GM18907 (cell line): ENCODE results near the gene PRKG2.
A peak's percentile ranks its signal among the peaks of the same experiment; 100 is the strongest.

Experiments used
- ATAC-seq: cut with Tn5 transposase; IDR thresholded peaks from one replicate; pipeline ENCODE4 v1.9.1; 2021; ENCODE audit warnings: mild to moderate bottlenecking, moderate library complexity; ENCODE audit not compliant: unreplicated experiment

Gene PRKG2

GRCh38 chr4:81102107-81102506 is 112.9 kb downstream of the PRKG2 start:
- no peak for ATAC-seq

GRCh38 chr4:81096566-81096965 is 118.5 kb downstream of the PRKG2 start:
- ATAC-seq: no peak

- ATAC-seq: no peak
These were observed 119.6 kb downstream of the PRKG2 start for GRCh38 chr4:81095389-81095788.

GRCh38 chr4:81093720-81094401 is 121.2 kb downstream of the PRKG2 start:
- ATAC-seq: no peak

- ATAC-seq: no peak
These were observed 129.0 kb downstream of the PRKG2 start for GRCh38 chr4:81085979-81086378.

DNA sequence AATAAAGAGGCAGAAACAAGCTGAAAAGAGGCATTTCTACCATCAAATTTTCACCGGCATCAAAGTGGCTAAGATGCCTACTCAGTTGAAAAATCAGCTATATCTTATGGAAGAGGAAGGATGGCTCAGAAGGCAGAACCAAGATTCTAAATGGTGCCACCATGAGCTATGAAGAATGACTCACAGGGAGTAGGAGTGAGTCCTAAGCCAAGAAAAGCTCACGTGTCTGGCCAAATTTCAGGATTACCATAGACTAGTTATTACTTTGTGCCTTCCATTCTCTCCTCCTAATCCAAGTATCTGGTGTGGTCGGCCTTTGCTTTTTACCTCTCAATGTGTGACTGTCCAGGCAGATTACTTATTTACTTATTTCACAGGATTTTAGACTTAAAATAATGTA is 129.7 kb downstream of the PRKG2 start:
- ATAC-seq: no peak

- ATAC-seq: no peak
These were observed 130.4 kb downstream of the PRKG2 start for GRCh38 chr4:81084634-81085033.

- ATAC-seq: no peak
These were observed 131.0 kb downstream of the PRKG2 start for GRCh38 chr4:81084029-81084428.

GRCh38 chr4:81081156-81081555 is 133.9 kb downstream of the PRKG2 start:
- ATAC-seq: no peak

GRCh38 chr4:81071013-81071412 is 144.0 kb downstream of the PRKG2 start:
- no peak for ATAC-seq

- ATAC-seq: peak; percentile 99
These were observed 145.2 kb downstream of the PRKG2 start for GRCh38 chr4:81069706-81070331.

DNA sequence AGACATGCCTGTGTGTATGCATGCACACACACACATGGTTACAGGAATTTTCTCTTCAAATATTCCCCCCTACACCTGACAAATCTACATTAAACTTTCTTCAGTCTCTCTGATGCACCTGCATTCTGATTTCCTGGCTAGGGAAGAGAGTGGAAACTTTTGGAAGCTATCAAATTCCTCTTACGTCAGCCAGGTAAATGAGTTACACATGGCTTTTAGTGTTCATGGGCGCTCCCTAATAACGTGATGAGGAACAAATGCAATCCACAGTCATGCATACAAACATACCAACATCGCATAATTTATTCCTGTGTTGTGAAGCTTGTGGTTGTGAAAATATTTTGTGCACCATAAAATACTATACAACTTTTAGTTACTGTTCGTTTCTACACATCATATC is 149.6 kb downstream of the PRKG2 start:
- ATAC-seq: no peak

DNA sequence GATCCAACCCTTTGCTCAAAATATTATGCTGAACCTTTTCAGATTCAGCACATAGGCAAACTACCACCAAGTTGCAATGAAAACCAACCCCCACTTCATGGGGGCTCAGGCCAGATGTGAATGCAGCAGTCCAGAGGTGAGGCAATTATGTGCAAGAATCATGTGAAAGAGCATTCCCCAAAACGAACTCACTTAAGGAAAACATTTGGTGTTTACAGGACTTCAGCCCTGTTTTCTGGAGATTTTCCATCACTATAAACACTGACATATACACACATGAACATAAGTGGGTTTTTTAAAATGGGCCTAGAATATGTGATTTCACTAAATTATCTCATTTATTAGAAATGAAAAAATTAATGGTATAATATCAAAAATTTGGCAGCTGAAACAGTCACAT is 153.0 kb downstream of the PRKG2 start:
- ATAC-seq: no peak

DNA sequence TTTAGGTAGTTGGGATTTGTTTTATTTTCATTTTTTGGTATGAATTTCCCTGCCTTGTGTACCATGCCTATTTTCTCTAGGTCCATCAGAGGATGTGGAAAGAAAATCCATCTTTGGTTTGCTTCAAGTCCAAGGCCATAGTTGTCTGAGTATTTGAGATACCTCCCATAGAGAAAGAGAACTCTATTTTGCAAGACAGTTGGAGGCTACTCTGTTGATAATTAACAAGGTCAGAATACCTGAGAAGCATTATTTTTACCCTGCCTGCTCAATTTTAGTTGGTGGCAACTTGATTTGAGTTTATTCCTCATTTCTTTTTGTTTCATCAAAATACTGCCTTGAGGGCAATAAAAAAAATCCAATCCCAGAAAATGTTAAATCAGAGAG is 153.7 kb downstream of the PRKG2 start:
- no peak for ATAC-seq

DNA sequence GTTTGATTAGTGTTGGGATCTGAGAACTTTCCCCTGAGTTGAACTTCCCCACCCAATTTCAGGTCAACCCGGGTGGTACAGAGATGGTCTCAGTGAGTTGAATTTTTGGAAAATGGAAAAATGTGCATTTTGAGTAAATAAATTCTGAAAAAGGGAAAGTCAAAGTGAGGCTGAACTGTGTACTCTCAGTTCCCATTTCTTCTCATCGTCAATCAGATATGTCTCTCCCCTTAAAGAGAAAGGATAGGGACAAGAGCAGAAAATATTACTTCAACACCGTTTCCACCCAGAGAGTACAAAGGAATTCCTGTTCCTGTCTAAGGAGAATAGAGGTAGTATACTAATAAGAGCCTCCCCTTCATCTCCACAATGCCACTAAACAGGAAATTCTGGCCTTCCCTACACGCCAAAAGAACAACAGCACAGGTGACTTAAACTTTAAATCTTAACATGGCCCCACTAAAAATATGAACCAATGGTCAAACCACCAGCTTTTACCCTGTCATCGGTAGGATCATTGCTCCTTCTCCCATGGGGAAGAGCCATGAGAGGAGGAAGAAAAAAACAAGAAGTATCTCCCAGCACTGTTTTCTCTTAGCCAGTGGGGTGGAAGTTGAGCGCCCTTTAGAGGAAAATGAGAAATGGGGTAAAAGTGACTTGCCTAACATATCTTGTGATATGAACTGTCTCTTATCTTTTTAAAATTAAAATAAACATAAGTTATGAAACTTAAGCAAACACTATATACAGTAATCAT is 154.3 kb downstream of the PRKG2 start:
- ATAC-seq: no peak

DNA sequence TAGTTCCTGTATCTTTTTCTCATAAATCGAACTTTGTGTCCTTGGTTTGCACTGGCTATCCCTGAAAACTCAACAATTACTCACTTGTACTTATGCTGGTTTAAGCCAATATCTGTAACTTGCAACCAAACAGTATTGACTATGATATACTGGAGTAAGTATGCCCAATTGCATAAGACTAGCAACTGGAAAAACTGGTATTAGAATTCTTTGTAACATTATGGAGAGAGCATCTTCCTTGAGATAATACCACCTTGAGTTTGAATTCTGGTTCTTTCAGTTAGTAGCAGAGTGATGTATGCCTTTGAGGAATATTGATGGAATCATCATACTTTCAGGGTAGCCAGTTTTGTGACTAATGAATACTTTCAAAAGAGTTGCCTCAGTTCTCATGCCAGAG is 156.4 kb downstream of the PRKG2 start:
- no peak for ATAC-seq

- ATAC-seq: peak; percentile 100
These were observed 162.6 kb downstream of the PRKG2 start for GRCh38 chr4:81052119-81053068.

DNA sequence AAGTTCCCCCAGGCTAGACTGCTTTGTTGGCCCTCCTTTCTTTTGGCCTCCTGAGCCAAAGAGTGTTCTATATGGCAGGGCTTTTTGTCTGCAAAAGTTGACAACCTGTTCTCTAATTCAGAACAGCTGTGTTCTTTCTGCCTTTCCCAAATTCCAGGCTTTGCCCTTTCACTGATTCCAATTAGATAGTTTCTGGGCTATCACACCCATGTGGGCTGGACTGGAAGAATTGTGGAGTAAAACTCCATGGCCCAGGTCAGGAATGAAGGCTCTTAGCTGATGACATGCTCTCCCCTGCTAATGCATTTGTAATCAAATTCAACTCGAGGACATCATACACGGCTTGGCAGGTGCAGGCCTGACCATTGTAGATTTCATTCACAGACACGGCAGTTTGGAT is 165.1 kb downstream of the PRKG2 start:
- ATAC-seq: no peak

GRCh38 chr4:81049330-81049729 is 165.7 kb downstream of the PRKG2 start:
- ATAC-seq: no peak

- no peak for ATAC-seq
These were observed 172.2 kb downstream of the PRKG2 start for GRCh38 chr4:81042578-81043365.
